Neural cell (in vitro differentiated cells): ENCODE measurements around the gene ZDHHC16. TPM values are rescaled to one million over a fixed set of nuclear protein-coding genes. Genes with fewer than 3 reads are reported as not detected.

Experiments
- H2AFZ ChIP-seq: fragments of 200-600, 300-800 bp; sonication (generic), shearing (Covaris generic); 2 replicates; pipeline ENCODE4 v1.6.0; 2014; ENCODE audit warnings: low read depth, mild to moderate bottlenecking, antibody characterized with exemption, low read length, moderate library complexity
- H3F3A ChIP-seq: fragments of 200-600 bp; shearing (Covaris generic); 2 replicates; pipeline ENCODE4 v1.6.1; 2016; ENCODE audit warnings: mild to moderate bottlenecking, moderate library complexity, mixed read lengths, antibody characterized with exemption, low read length; ENCODE audit not compliant: insufficient read depth, poor library complexity, severe bottlenecking
- H3K27ac ChIP-seq: fragments of 200-600, 300-800 bp; sonication (generic), shearing (Covaris generic); 2 replicates; pipeline ENCODE4 v1.5.1; 2014; ENCODE audit warnings: mild to moderate bottlenecking, low read length, moderate library complexity
- H3K27me3 ChIP-seq: fragments of 300-800, 200-600 bp; sonication (generic), shearing (Covaris generic); 2 replicates; pipeline ENCODE4 v1.6.0; 2014; ENCODE audit warnings: mild to moderate bottlenecking, low read depth, low read length, moderate library complexity; ENCODE audit not compliant: insufficient read depth
- H3K36me3 ChIP-seq: fragments of 300-800, 200-600 bp; sonication (generic), shearing (Covaris generic); 2 replicates; pipeline ENCODE4 v1.5.1; 2014; ENCODE audit warnings: mild to moderate bottlenecking, antibody characterized with exemption, low read length, moderate library complexity; ENCODE audit not compliant: insufficient read depth
- H3K4me2 ChIP-seq: fragments of 300-800, 200-600 bp; sonication (generic), shearing (Covaris generic); 2 replicates; pipeline ENCODE4 v1.6.0; 2014; ENCODE audit warnings: mild to moderate bottlenecking, low read length
- H3K4me3 ChIP-seq: fragments of 300-800, 200-600 bp; sonication (generic), shearing (Covaris generic); 2 replicates; pipeline ENCODE4 v1.5.1; 2014; ENCODE audit warnings: mild to moderate bottlenecking, low read length, moderate library complexity
- H3K79me2 ChIP-seq: fragments of 200-600 bp; shearing (Covaris generic); replicated peaks from 2 replicates; pipeline ENCODE4 v1.6.0; 2014; ENCODE audit warnings: mild to moderate bottlenecking, low read length, moderate library complexity; ENCODE audit not compliant: insufficient read depth
- H3K9ac ChIP-seq: fragments of 300-800, 200-600 bp; sonication (generic), shearing (Covaris generic); 2 replicates; pipeline ENCODE4 v1.6.1; 2016; ENCODE audit warnings: mild to moderate bottlenecking, low read length, mixed read lengths
- H3K9me2 ChIP-seq: fragments of 200-600 bp; shearing (Covaris generic); 2 replicates; pipeline ENCODE4 v1.6.1; 2016; ENCODE audit warnings: mild to moderate bottlenecking, low read length, mixed read lengths; ENCODE audit not compliant: insufficient read depth
- H3K9me3 ChIP-seq: fragments of 200-600, 300-800 bp; sonication (generic), shearing (Covaris generic); 2 replicates; pipeline ENCODE4 v1.6.1; 2016; ENCODE audit warnings: mild to moderate bottlenecking, mixed run types, low read length, moderate library complexity, mixed read lengths
- H4K20me1 ChIP-seq: fragments of 200-600 bp; shearing (Covaris generic); 2 replicates; pipeline ENCODE4 v1.6.1; 2016; ENCODE audit warnings: mild to moderate bottlenecking, mixed run types; ENCODE audit not compliant: insufficient read depth
- EP300 ChIP-seq: fragments of 450-650 bp; conservative IDR thresholded peaks from 2 replicates; pipeline ENCODE4 v1.6.1; 2014; ENCODE audit warnings: antibody characterized with exemption, mild to moderate bottlenecking, moderate library complexity; ENCODE audit not compliant: poor library complexity, severe bottlenecking
- EZH2 ChIP-seq: fragments of 200-600, 300-800 bp; shearing (Covaris generic), sonication (generic); IDR thresholded peaks from 2 replicates; pipeline ENCODE4 v1.6.1; 2014; ENCODE audit warnings: antibody characterized with exemption, low read length, borderline replicate concordance, mild to moderate bottlenecking; ENCODE audit not compliant: insufficient read depth, poor library complexity, severe bottlenecking
- MXI1 ChIP-seq: fragments of 450-650 bp; conservative IDR thresholded peaks from 2 replicates; pipeline ENCODE4 v1.6.1; 2014; ENCODE audit warnings: antibody characterized with exemption, mild to moderate bottlenecking; ENCODE audit not compliant: poor library complexity, severe bottlenecking
- POLR2AphosphoS5 ChIP-seq: IDR thresholded peaks from 2 replicates; pipeline ENCODE4 v1.6.1; 2012
- RAD21 ChIP-seq: fragments of 450-650 bp; conservative IDR thresholded peaks from 2 replicates; pipeline ENCODE4 v1.6.1; 2014; ENCODE audit warnings: antibody characterized with exemption, mild to moderate bottlenecking, moderate library complexity
- REST ChIP-seq: IDR thresholded peaks from 2 replicates; pipeline ENCODE4 v1.6.1; 2012; ENCODE audit warnings: borderline replicate concordance
- SMC3 ChIP-seq: fragments of 450-650 bp; conservative IDR thresholded peaks from 2 replicates; pipeline ENCODE4 v1.6.1; 2014; ENCODE audit warnings: antibody characterized with exemption, mild to moderate bottlenecking, moderate library complexity; ENCODE audit not compliant: poor library complexity
- TAF1 ChIP-seq: IDR thresholded peaks from 2 replicates; pipeline ENCODE4 v1.6.1; 2012; ENCODE audit warnings: low read depth
- polyA plus RNA-seq: library from polyadenylated mRNA; depleted of rRNA; stranded (reverse); fragments of >200 nt; gene quantifications from 2 replicates; pipeline ENCODE4 v1.2.3, GENCODE V29; 2014
- TF ChIP-seq, protein P1 (sequence below): fragments of 450-650 bp; IDR thresholded peaks from 2 replicates; pipeline ENCODE4 v1.5.1; 2014; ENCODE audit warnings: antibody characterized with exemption, mild to moderate bottlenecking, moderate library complexity; ENCODE audit not compliant: poor library complexity, severe bottlenecking

Gene ZDHHC16
- polyA plus RNA-seq, 1 donor from 2014 or later, result 34.3 TPM

GRCh38 chr10:97400665-97401454 is 45.1 kb upstream of the ZDHHC16 start, which contains the start of gene RRP12:
TSS of gene RRP12 (minus strand) at chr10:97401340. CDS start at chr10:97401231, 109 bp downstream.
- Histone ChIP-seq H3K27ac (peak within 1 kb of the TSS; percentile 56), H3K9ac (peak within 1 kb of the TSS; percentile 61), H3K4me2 (peak within 1 kb of the TSS; percentile 83), H3K4me3 (peak within 1 kb of the TSS; percentile 87), H3K36me3 (no peaks in the 10 kb centered on the region), H3F3A (no peaks in the 10 kb centered on the region), H4K20me1 (no peaks in the 10 kb centered on the region), H3K79me2 (no peaks in the 10 kb centered on the region), H2AFZ (peak within 1 kb of the TSS; percentile 37), H3K9me3 (no peaks in the 10 kb centered on the region), H3K27me3 (no peaks in the 10 kb centered on the region), H3K9me2 (no peaks in the 10 kb centered on the region)
- TF ChIP-seq SMC3 (peak; percentile 70), EZH2 (no peak), POLR2AphosphoS5 (peak; percentile 66), TAF1 (peak; percentile 40), RAD21 (peak; percentile 62), MXI1 (peak; percentile 100), REST (peak; percentile 68), EP300 (peak; percentile 59)
- TF ChIP-seq, protein P1, sequence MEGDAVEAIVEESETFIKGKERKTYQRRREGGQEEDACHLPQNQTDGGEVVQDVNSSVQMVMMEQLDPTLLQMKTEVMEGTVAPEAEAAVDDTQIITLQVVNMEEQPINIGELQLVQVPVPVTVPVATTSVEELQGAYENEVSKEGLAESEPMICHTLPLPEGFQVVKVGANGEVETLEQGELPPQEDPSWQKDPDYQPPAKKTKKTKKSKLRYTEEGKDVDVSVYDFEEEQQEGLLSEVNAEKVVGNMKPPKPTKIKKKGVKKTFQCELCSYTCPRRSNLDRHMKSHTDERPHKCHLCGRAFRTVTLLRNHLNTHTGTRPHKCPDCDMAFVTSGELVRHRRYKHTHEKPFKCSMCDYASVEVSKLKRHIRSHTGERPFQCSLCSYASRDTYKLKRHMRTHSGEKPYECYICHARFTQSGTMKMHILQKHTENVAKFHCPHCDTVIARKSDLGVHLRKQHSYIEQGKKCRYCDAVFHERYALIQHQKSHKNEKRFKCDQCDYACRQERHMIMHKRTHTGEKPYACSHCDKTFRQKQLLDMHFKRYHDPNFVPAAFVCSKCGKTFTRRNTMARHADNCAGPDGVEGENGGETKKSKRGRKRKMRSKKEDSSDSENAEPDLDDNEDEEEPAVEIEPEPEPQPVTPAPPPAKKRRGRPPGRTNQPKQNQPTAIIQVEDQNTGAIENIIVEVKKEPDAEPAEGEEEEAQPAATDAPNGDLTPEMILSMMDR, result peak; percentile 58

GRCh38 chr10:97401455-97401919 is 44.5 kb upstream of the ZDHHC16 start:
- Histone ChIP-seq H3K36me3 (no peaks in the 10 kb centered on the region), H3K4me2 (no peak overlapping the region), H3K9me3 (no peaks in the 10 kb centered on the region), H3K79me2 (no peaks in the 10 kb centered on the region), H3K9me2 (no peaks in the 10 kb centered on the region), H3K27ac (peak overlapping the region; percentile 56), H3F3A (no peaks in the 10 kb centered on the region), H3K27me3 (no peaks in the 10 kb centered on the region), H3K4me3 (peak overlapping the region; percentile 87), H4K20me1 (no peaks in the 10 kb centered on the region), H2AFZ (peak overlapping the region; percentile 37), H3K9ac (no peak overlapping the region)
- TF ChIP-seq REST (no peak), TAF1 (no peak), MXI1 (no peak), RAD21 (no peak), EP300 (no peak), POLR2AphosphoS5 (no peak), EZH2 (no peak), SMC3 (no peak)
- TF ChIP-seq, protein P1, result no peak
